ENCODE measurements around the gene RFX7.

Gene RFX7

GRCh38 chr15:56102441-56102840 is 141.2 kb downstream of the RFX7 start:
- DNase-seq = no peak

GRCh38 chr15:56099311-56099710 is 144.4 kb downstream of the RFX7 start:
- DNase-seq = peak; percentile 9

GRCh38 chr15:56098195-56098863 is 145.3 kb downstream of the RFX7 start:
- peak; percentile 14 for DNase-seq

GRCh38 chr15:56095406-56095805 is 148.3 kb downstream of the RFX7 start:
- DNase-seq = no peak

GRCh38 chr15:56094171-56094570 is 149.5 kb downstream of the RFX7 start:
- peak; percentile 47 for DNase-seq

GRCh38 chr15:56088389-56088788 is 155.3 kb downstream of the RFX7 start:
- no peak for DNase-seq

- DNase-seq = peak; percentile 66
Measured at GRCh38 chr15:56086566-56086965, 157.1 kb downstream of the RFX7 start.

- no peak for DNase-seq
Measured at GRCh38 chr15:56082263-56082761, 161.4 kb downstream of the RFX7 start.

GRCh38 chr15:56077081-56077480 is 166.6 kb downstream of the RFX7 start:
- DNase-seq = no peak

GRCh38 chr15:56076640-56077039 is 167.0 kb downstream of the RFX7 start:
- DNase-seq = no peak

- no peak for DNase-seq
Measured at GRCh38 chr15:56074481-56075265, 169.0 kb downstream of the RFX7 start.

GRCh38 chr15:56064152-56064551 is 179.5 kb downstream of the RFX7 start:
- DNase-seq = no peak

- DNase-seq = no peak
Measured at GRCh38 chr15:56059716-56060115, 184.0 kb downstream of the RFX7 start.

- peak; percentile 6 for DNase-seq
Measured at GRCh38 chr15:56058986-56059385, 184.7 kb downstream of the RFX7 start.

GRCh38 chr15:56056626-56057025 is 187.1 kb downstream of the RFX7 start:
- no peak for DNase-seq

GRCh38 chr15:56053046-56053400 is 190.7 kb downstream of the RFX7 start:
- no peak for DNase-seq

- DNase-seq = peak; percentile 80
Measured at GRCh38 chr15:56052395-56053045, 191.2 kb downstream of the RFX7 start.

GRCh38 chr15:56051676-56052075 is 192.0 kb downstream of the RFX7 start:
- no peak for DNase-seq

- DNase-seq = no peak
Measured at GRCh38 chr15:56049577-56049976, 194.1 kb downstream of the RFX7 start.

GRCh38 chr15:56047354-56047753 is 196.3 kb downstream of the RFX7 start:
- DNase-seq = no peak

- no peak for DNase-seq
Measured at GRCh38 chr15:56045068-56045748, 198.5 kb downstream of the RFX7 start.

- DNase-seq = peak; percentile 16
Measured at GRCh38 chr15:56042982-56043980, 200.4 kb downstream of the RFX7 start.

Data from hematopoietic multipotent progenitor cell treated with erythropoietin and hydrocortisone succinate and interleukin-3 and kit ligand, for 4 days (in vitro differentiated cells).